NCI-H2029 (cell line): Measurements from ENCODE around the gene RMC1.
"Not testable (repeated sequence)": the region's sequence is repeated elsewhere in the genome, so short reads cannot be mapped to it uniquely, and the experiment has no call there.

Experiments used
- DNase-seq: peaks from one replicate; lab custom pipeline; 2025; lab: John Stamatoyannopoulos, UW

The RMC1 gene

GRCh38 chr18:23563377-23564043 is 60.2 kb downstream of the RMC1 start:
- DNase-seq = no peak

- DNase-seq = no peak
Observed at GRCh38 chr18:23565916-23566547, 62.7 kb downstream of the RMC1 start.

- DNase-seq = no peak
Observed at GRCh38 chr18:23567671-23568070, 64.4 kb downstream of the RMC1 start.

GRCh38 chr18:23568281-23569138 is 65.2 kb downstream of the RMC1 start:
- DNase-seq = no peak

- DNase-seq = no peak
Observed at GRCh38 chr18:23569299-23570063, 66.2 kb downstream of the RMC1 start.

- DNase-seq = no peak
Observed at GRCh38 chr18:23570912-23571504, 67.7 kb downstream of the RMC1 start.

DNA sequence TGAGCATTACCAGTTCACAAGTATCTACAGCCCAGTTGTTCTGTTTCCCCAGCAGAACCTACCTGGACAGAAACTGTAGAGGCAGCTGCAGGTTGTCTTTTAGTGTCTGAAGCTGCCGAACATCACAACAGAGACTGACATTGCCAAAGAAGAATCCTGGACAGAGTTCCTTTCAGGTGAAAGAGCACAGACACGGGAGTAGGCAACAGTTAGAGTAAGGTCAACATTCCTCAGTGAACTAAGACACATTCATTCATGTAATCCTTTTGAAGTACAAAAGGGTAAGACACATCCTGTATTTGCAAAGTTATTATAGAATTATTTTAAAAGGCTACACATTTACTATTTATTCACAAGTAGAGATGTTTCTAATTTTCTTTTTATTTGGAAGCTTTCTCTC is 68.7 kb downstream of the RMC1 start:
- no peak for DNase-seq

- DNase-seq = no peak
Observed at GRCh38 chr18:23572570-23572969, 69.3 kb downstream of the RMC1 start.

DNA sequence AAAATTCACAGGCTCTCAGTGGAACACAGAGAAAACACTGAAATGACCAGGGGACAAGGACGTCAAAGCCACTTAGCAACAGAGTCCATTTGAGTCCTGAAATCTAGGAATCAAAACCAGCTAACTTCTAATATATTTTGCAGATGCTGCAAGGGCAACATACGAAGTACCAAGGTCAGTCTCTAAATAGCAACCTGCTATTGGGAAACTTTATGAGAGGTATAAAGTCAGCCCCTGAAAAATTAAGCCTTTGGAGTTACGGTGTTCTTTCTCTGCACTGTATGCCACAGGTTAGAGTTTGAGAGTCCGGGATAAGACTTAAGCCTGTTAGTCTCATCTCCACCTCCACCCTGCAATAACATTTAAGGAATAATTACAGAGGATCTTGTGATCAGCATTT is 69.7 kb downstream of the RMC1 start:
- no peak for DNase-seq

DNA sequence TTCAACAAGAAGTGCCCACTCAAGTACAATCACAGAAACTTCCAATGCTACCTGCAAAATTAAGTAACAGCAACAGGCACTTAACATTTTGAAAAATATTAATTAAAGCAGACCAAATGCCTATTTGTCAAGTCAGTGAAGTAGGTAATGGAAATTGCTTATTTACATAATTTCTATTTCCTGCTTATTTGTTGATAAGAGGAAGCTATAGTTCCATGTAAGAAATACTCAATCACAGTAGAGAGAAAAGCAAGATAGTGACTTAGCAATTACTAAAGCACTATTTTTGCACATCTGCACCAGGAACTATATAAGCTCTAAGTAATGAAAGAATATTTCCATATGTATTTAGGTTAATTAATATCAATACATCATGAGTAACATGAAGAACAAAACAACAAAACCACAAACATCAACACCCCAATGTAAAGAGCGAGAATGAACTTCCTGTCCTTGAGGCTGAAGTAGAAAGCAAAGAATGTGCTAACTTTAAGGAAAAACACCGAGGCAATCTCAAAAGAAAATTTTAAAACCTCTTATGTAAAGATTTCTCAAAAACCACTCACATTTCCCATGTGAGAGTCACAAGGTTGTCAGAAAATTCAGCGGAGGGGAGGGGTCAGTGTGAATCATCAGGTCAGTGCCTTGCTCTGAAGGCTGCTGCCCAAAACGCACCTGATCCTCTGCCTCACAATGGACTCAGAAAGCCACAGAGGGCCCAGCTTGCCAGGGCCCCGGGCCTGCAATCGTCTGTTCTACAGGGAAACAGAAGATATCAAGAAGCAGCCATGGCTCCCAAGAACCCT is 70.5 kb downstream of the RMC1 start:
- no peak for DNase-seq

- no peak for DNase-seq
Observed at GRCh38 chr18:23574611-23575308, 71.4 kb downstream of the RMC1 start.

- DNase-seq = no peak
Observed at GRCh38 chr18:23575309-23575651, 72.0 kb downstream of the RMC1 start.

DNA sequence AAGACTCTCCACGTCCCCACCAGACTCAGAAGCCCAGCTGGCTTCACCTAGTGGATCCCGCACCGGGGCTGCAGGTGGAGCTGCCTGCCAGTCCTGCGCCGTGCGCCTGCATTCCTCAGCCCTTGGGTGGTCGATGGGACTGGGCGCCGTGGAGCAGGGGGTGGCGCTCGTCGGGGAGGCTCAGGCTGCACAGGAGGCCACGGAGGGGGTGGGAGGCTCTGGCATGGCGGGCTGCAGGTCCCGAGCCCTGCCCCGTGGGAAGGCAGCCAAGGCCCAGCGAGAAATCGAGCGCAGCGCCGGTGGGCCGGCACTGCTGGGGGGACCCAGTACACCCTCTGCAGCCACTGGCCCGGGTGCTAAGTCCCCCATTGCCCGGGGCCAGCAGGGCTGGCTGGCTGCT is 74.2 kb downstream of the RMC1 start:
- DNase-seq = not testable (repeated sequence)

- DNase-seq = no peak
Observed at GRCh38 chr18:23578067-23578701, 74.9 kb downstream of the RMC1 start.

DNA sequence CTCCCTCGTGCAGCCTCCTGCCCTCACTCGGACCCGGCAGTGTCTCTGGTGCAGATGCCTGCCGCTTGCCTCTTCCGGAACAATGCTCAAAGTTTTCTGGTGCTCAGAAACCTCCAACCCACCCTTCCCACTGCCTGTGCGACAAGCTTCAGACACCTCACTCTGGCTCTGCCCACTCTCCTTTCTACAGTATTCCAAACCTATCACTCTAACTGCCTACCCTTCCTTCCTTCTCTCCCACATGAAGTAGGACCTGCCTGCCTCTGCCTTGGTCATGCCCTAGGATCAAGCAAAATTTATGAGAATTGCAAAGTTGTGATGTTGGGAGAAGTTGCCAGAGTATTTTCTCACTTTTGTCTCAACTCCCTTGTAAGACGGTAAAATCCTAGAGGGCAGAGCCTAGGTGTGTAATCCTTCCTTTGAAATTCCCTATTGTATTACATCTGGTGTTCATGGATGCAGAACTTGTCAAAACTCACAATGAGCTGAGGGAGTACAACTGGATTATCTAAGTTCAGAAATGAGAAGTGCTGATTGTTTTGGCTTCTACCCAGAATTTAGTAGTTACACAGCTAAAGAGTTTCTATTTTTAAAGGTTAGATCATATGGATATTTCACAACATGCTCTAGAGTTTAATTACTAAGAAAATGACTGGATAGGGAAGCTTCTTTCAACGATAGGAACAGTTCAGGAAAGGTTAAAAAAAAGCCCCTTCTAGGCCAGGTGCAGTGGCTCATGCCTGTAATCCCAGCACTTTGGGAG is 75.8 kb downstream of the RMC1 start:
- DNase-seq = no peak

GRCh38 chr18:23580677-23581367 is 77.5 kb downstream of the RMC1 start:
- no peak for DNase-seq
